ENCODE data around the gene KLHL42.
"Not testable (repeated sequence)": the region's sequence is repeated elsewhere in the genome, so short reads cannot be mapped to it uniquely, and the experiment has no call there.

The KLHL42 gene

GRCh38 chr12:27820564-27820963 is 40.5 kb downstream of the KLHL42 start:
- DNase-seq: no peak

- DNase-seq: peak in 1 of 2 experiments; percentile 35
Measured at GRCh38 chr12:27821259-27821973, 41.4 kb downstream of the KLHL42 start.

- DNase-seq: no peak
Measured at GRCh38 chr12:27822076-27822712, 42.2 kb downstream of the KLHL42 start.

- DNase-seq: no peak
Measured at GRCh38 chr12:27823038-27823437, 43.0 kb downstream of the KLHL42 start.

- no peak for DNase-seq
Measured at GRCh38 chr12:27824126-27824842, 44.3 kb downstream of the KLHL42 start.

GRCh38 chr12:27826076-27826475 is 46.0 kb downstream of the KLHL42 start:
- no peak for DNase-seq

- DNase-seq: no peak
Measured at GRCh38 chr12:27828196-27828595, 48.2 kb downstream of the KLHL42 start.

- DNase-seq: no peak
Measured at GRCh38 chr12:27838543-27839185, 58.6 kb downstream of the KLHL42 start.

GRCh38 chr12:27840229-27840999 is 60.4 kb downstream of the KLHL42 start:
- DNase-seq: no peak

- no peak for DNase-seq
Measured at GRCh38 chr12:27841392-27841882, 61.4 kb downstream of the KLHL42 start.

GRCh38 chr12:27843714-27844245 is 63.7 kb downstream of the KLHL42 start:
- DNase-seq: no peak

- no peak for DNase-seq
Measured at GRCh38 chr12:27844366-27845090, 64.5 kb downstream of the KLHL42 start.

- DNase-seq: no peak
Measured at GRCh38 chr12:27845187-27845586, 65.2 kb downstream of the KLHL42 start.

GRCh38 chr12:27845706-27846105 is 65.7 kb downstream of the KLHL42 start:
- DNase-seq: not testable (repeated sequence)

- not testable (repeated sequence) for DNase-seq
Measured at GRCh38 chr12:27847293-27847692, 67.3 kb downstream of the KLHL42 start.

GRCh38 chr12:27851311-27851710 is 71.3 kb downstream of the KLHL42 start:
- no peak for DNase-seq

GRCh38 chr12:27852117-27852516 is 72.1 kb downstream of the KLHL42 start:
- no peak for DNase-seq

Data from NCI-H1930 (cell line).